CD4-positive, alpha-beta T cell treated with Interleukin-4 for 4 hours (primary cell): ENCODE measurements around the gene RNF38.
"Not testable (repeated sequence)": the region's sequence is repeated elsewhere in the genome, so short reads cannot be mapped to it uniquely, and the experiment has no call there.

Experiments
- DNase-seq: peaks from one replicate; pipeline ENCODE4 v3.0.0-alpha.2; 2020

The RNF38 gene

DNA sequence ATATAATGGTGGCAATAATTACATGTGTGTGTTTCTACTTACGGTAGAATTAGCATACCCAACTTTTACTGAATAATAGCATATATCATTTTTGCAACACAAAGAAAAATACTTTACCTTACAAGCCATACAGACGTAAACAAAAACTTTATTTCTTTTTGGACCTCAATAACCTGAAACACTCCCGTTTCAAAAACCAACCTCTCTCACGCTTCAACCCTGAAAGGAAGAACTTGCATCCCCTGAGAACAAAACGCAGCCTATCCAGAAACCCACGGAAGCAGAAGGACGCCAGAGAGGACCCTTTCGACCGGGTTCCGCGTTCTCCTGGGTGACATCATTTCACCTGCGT lies at the start of gene RNF38:
Gene RNF38 (minus strand): TSS at position 290 of the 352 bp plus-strand sequence. CDS start 161 bp downstream, at position 129.
- peak; percentile 68 for DNase-seq

DNA sequence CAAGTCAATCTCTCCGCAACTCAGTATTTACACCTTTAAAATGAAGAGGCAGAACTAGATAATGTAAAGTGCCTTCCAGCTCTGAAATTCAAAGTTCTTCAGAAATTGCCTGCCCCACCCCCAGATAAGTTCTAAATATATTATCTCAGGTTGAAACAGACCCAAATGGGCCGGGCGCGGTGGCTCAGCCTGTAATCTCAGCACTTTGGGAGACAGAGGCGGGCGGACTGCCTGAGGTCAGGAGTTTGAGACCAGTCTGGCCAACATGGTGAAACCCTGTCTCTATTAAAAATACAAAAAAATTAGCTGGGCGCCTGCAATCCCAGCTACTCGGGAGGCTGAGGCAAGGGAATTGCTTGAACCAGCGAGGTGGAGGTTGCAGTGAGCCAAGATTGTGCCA lies 48.5 kb upstream of the RNF38 start:
- DNase-seq, result not testable (repeated sequence)

DNA sequence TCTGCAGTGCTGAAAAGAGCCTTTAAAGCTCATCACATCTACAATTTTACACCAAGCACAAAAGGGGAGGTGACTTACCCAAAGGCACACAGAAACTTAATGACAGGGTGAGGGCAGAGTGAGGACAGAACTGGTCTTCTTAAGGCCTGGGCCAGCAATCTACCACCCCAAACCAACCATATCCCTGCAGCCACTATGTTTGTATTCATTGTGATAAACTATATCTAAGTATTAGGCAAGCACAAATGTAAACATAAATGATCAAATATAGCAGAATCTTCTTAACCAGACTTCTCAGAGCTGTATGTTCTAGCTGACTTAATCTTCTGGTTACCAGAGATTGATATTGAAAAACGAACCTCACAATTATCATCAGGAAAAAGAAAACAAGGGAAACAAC lies 47.9 kb upstream of the RNF38 start:
- no peak for DNase-seq

DNA sequence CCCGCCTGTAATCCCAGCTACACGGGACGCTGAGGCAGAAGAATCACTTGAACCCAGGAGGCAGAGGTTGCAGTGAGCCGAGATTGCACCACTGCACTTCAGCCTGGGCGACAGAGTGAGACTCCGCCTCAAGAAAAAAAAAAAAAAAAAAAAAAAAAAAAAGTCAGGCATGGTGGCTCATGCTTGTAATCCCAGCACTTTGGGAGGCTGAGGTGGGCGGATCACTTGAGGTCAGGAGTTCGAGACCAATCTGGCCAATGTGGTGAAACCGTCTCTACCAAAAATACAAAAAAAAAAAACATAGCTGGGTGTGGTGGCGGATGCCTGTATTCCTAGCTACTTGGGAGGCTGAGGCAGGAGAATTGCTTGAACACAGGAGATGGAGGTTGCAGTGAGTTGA lies 46.6 kb upstream of the RNF38 start:
- not testable (repeated sequence) for DNase-seq

DNA sequence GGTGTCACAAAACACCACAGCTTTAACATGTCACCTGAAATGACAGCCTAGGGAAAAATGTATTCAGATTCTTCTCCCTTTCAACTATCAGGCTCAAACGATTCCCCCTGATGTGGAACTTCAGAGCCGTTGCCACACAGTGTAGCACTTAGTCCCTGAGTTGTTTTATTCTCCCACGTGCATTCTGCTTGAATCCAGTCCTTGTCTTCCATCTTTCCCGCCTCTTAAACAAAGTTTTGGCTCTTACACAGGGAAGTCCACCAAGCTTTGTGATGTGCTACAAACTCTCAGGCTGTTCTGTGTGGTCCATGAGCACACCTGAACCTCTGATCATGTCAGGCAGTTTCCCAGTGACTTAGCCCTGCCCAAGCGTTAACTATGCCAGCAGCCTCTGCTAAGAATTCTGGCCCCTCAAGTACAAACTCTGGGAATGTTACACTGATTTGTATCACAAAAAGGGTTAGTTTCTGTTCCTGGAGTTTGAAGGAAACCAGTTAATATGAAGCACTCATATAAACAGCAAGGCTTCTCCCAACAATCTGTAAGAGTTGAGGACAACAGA lies 45.8 kb upstream of the RNF38 start:
- no peak for DNase-seq

DNA sequence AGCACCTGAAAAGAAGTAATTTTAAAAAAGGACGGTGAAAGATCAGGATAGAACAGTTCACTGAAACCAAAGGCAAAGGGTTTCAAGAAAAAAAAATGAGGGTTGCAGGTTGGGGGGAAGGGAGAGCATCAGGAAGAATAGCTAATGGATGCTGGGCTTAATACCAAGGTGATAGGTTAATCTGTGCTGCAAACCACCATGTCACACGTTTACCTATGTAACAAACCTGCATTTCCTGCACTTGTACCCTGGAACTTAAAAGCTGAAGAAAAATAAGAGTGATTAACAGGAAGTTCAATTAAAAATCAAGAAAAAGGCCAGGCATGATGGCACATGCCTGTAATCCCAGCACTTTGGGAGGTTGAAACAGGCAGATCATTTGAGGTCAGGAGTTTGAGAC lies 44.1 kb upstream of the RNF38 start:
- no peak for DNase-seq

DNA sequence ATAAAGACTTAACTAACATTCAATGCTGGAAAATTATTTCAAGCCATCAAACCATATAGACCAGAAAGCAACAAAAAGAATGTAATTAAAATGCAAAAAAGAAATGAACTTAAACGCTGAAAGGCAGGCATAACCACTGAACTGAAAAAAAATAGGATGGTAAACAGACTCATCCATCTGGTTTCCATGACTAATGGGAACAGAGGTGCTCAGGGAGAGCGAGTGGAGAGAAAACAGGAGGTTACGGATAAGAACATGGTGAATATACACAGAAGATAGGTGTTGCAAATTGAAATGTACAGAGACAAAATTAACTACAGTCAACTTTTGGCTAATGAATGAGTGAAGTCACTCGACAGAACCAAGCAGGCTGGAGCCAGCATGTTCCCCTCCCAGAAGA lies 43.5 kb upstream of the RNF38 start:
- DNase-seq, result no peak

DNA sequence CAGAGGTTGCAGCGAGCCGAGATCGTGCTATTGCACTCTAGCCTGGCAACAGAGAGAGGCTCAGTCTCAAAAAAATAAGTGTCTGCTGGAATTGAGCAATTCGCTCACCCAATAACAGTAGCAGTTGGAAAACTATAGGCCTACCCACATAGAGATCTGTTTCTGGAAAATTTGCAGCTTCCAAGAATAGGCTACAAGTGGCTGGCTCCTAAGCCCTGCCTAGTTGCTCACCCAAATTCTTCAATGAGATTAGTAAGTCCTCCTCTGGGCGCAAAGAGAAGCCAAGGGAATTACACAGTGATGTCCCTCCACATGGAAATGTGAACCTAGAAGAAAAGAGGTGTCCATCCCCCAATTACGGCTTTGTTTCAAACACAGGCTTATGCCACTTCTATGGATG lies 42.6 kb upstream of the RNF38 start:
- no peak for DNase-seq

DNA sequence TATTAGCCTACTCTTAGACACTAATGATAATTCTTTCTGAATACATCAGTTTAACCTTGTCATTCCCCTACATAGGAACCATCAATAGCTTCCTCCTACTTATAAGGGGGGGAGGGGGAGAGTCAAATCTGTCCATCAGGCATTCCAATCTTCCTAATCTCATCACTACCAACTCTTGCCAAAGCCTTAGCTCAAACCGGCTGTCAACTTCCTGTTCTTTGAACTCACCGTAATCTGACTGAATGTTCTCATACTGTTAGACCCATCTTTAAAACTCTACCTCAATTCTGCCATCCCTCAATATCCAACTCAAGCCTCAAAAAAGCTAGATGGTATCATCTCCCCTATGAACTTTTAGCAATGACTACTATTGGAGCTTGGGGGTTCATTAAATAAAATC lies 41.9 kb upstream of the RNF38 start:
- DNase-seq, result no peak

DNA sequence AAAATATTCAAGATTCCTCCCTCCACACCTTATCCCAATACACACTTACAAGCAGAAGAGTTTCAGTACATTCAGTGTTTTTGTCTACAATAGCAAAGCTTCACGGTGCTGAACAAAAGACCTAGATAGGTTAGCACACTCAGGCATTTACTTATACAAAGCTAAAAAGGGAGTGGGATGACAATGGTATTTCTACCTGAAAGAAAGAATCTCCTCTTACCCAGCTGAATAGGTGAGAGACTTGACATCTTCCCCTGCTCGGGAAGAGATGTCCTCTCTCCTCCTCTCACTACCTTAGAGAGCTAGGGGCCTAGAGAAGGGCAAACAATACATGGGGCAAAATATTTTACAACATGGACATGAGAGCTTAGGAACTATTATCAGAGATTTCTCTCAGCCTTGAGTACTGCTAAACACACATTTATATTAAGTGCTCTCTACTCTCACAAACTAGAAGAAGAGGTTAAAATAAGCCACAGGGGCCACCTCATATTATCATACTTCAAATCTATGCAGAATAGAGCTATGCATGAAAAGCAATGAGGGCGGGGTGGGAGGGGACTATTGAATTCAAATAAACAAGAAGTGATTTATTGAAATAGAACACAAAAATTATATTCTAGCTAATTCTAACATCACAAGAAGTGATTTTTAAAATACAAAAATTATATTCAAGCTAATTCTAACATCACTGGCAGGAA lies 38.6 kb upstream of the RNF38 start:
- DNase-seq, result no peak

DNA sequence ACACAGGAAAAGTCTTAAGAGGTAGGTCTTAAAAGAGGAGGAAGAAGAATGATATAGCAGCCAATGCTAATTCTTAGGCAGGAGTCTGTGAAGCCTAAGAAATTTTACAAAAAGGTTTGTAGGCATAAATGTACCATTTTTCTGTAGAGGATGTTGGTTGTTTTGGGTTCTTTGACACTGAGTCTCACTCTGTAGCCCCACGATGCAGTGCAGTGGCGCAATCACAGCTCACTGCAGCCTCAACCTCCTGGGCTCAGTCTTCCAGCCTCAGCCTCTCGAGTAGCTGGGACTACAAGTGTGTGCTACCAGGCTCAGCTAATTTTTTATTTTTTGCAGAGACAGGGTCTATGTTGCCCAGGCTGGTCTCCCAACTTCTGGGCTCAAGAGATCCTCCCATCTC lies 37.7 kb upstream of the RNF38 start:
- DNase-seq, result no peak

DNA sequence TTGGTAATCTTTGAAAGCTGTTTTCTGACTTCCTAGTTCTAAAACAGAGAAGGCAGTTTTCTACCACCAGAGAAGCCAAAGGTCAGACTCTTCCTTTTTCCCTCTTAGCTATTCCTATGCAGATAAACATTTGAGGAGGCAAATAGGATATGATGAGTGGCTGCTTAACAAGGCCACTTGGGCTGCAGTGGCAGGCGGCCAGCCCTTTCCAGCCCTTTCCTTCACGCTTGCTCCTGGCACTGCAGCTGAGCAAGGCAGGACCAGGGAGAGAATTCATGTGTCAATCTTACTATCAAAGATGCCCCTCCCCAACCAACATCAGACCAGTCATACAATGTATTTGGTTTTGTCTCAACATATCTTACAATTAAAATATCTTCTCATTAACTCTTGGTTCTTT lies 36.8 kb upstream of the RNF38 start:
- no peak for DNase-seq

DNA sequence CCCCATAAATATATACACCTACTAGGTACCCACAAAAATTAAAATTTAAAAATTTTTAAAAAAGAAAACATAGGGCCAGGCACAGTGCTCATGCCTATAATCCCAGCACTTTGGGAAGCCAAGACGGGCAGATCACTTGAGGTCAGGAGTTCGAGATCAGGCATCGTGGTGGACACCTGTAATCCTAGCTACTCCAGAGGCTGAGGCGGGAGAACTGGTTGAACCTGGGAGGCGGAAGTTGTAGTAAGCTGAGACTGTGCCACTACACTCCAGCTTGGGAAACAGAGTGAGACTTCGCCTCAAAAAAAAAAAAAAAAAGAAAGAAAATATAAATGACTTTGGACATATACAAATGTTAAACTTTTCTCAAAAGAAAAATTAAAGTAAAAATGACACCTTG lies 33.3 kb upstream of the RNF38 start:
- no peak for DNase-seq

DNA sequence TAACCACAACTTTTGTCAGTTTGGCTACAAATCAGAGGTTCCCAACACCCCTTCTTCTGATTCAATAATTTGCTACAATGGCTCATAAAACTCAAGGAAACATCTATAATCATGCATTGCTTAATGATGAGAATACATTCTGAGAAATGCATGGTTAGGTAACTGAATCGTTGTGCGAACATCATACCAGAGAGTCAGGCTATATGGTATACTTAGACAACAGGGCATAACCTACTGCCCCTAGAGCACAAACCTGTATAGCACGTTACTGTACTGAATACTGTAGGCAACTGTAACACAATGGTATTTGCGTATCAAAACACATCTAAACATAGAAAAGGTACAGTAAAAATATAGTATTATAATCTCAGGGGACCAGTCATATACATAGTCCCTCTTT lies 31.0 kb upstream of the RNF38 start:
- no peak for DNase-seq

DNA sequence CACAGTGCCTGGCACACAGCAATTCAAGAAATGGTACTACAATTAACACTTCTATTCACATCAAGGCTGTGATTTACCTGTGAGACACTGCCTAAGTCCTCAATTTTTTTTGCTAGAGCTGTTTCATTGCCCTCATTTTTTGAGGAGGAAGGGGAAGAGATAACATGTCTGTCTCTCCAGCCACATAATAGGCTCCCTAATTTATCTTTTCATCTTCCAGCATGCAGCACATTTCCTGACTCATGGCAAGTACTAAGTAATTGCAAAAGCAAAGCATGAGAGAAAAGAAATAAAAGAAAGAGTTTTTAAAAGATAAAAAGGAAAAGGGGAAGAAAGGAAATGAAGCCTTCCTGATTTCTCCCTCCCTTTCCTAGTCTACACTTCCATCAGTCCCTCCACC lies 26.9 kb upstream of the RNF38 start:
- DNase-seq, result no peak

DNA sequence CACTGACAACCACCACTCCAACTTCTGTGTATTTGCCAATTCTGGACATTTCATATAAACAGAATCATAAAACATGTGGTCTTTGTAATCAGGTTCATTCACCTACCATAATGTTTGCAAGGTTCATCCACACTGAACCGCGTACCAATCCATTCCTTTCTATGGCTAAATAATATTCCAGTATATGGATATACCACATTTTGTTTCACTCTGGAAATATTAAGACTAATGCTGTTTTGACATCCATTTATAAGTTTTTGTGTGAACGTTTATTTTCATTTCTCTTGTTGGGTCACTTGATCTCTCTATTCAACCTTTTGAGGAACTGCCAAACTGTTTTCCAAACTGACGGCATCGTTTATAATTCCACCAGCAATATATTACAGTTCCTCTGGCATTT lies 26.3 kb upstream of the RNF38 start:
- no peak for DNase-seq

DNA sequence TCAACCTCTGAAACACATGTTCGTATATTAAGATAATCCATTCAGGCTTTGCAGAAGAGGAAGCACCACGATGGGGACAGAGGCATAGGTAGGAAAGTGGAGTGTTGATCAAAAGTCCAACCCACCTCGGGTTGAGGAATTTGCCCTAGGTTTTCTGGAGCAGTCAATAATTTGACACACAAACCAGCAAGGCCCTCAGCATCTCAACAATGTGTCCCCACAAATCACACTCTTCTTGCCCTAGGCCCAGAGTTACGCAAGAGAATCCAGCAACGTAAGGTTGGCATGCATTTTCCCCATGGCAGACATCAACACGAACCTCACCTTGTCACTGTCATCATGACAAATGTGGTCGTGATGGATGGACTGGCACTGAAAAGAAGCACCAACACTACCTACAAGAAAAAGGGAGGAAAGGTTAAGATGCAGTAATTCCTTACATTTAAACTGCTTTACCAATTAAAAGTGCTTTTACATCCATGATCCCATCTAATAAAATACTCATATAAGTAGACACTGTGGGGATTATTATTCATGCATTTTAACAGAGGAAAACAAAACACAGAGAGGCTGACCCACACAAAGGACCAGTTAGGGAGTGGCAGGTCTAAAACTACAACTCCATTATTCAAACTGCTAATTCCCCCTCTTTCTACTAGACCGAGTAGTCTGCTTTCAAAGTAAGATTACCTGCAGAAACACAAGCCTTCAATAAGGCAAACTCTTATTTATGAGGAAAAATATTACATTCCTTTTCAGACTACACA lies 24.4 kb upstream of the RNF38 start:
- DNase-seq, result no peak

DNA sequence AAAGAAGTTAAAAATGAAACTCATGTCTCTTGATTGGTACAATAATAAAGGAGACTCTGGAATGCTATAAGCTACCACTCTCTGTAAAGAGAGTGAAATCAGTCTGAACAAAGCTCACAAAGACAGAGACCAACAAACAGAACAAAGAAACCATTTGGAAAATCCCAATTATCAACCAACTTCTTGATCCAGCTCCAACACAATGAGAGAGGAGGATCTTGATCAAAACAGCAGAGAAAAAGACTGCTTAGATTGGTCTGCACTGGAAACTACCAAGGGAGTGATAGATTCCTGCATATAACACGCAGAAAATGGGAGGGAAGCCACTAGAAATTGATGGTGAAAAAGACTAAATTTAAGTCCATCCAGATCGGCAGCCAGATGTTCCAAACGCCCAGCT lies 23.1 kb upstream of the RNF38 start:
- no peak for DNase-seq

DNA sequence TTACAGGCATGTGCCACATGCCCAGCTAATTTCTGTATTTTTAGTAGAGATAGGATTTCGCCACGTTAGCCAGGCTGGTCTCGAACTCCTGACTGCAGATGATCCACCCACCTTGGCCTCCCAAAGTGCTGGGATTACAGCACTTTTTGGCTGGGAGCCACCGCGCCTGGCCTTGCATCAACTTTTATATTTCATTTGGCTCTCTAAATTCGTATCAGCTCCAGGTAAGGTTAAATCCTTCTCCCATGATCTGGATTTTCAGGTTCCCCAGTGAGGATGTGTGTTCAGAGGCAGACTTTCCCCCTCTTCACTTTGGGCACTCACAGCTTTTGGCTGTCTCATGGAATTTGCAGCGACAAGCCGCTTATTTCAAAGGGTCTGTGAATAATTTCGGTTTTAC lies 16.8 kb upstream of the RNF38 start:
- no peak for DNase-seq

DNA sequence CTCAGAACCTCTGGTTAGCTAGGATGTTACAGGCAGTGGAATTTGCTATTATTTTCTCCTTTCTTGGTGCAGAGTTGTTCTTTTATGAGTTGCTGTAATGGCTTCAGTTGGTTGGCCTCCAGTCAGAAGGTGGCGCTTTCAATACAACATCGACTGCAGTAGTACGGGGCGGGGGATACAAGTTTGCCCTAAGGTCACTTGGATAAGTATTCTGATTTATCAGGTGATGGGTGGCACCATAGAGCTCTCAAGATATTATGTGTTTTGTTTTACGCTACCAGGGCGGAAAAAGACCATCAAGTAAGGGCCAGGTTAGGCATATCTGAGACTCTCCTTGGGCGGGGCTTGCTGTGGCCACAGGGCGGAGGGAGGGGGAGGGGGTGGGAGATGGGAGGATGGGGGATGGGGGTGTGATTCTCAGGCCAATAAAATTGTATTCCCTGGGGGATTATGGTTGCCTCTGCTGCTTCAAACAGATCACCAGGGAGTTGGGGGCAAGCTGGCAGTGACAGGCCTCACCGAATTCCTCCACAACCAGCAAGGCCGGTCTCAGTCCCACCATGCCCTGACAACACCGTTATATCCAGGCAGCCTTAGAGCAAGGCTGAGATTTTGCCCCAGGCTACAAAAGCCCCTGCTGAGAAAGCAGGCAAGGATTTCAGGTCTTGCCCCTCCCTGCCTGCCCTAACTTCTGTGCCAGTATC lies 15.9 kb upstream of the RNF38 start:
- no peak for DNase-seq

DNA sequence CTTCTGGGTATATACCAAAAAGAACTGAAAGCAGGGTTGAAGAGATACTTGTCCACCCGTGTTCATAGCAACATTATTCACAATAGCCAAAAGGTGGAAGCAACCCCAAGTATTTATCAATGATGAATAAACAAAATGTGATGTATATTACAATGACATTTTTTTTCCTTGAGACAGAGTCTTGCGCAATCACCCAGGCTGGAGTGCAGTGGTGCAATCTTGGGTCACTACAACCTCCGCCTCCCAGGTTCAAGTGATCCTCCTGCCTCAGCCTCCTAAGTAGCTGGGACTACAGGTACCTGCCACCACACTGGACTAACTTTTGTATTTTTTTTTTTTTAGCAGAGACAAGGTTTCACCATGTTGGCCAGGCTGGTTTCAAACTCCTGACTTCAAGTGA lies 11.3 kb upstream of the RNF38 start:
- not testable (repeated sequence) for DNase-seq

DNA sequence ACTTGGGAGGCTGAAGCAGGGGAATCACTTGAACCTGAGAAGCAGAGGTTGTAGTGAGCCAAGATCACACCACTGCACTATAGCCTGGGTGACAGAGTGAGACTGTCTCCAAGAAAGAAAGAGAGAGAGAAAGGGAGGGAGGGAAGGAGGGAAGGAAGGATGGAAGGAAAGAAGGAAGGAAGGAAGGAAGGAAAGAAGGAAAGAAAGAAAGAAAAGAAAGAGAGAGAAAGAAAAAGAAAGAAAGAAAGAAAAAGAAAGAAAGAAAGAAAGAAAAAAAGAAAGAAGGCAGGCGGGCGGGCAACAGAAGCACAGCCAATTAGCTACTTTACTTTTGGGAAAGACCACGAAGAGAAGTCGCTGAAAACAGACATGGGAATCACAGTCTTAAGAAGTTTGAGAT lies 9.0 kb upstream of the RNF38 start:
- DNase-seq, result not testable (repeated sequence)

DNA sequence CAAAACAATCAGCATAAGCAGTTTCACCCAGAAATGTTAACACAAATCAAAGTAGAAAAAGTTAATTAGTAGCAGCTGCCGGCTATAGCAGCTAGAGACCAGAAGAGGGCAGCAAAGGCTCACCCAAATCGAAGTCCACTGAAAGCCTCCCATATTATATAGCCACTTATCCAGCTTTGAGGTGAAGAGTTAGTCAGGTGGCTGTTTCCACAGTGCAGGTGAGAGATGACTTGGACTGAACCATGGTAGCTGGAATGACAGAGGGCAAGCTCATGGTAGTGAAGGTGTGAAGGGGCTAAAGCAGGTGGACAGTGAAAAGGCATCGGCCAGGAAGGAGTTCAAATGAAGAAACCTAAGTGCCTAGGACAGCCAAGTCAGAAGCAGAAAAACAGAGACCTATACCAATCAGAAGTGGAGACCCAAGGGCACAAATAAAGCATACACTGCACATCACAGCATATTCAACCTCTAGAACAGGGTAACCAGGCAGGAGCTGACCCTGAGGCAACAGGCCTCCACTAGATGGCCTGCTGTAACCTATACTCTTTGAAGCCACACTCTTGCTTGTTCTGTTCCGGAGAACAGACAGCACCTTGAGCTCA lies 7.2 kb upstream of the RNF38 start:
- DNase-seq, result peak; percentile 74
